ENCODE data around the gene TNP1.

GRCh38 chr2:216819055-216819454 is 40.8 kb downstream of the TNP1 start:
- no peak for TF ChIP-seq CTCF (conservative IDR thresholded peaks at IDR 0.05 in 1 of 2, IDR thresholded peaks at IDR 0.05 in 1 of 2; ENCODE audit: low read depth in 1 of 2, low read length in 2 of 2)
- TF ChIP-seq EZH2 (IDR thresholded peaks at IDR 0.05; ENCODE audit: low read length, missing control alignments): no peak

All from fibroblast of lung (primary cell).